NCI-H1417 (cell line): ENCODE data around the gene FRMPD2.
"Not testable (repeated sequence)": the region's sequence is repeated elsewhere in the genome, so short reads cannot be mapped to it uniquely, and the experiment has no call there.

Experiments
- DNase-seq, 3 experiments: peaks; one replicate each; lab custom pipeline; 2025; lab: John Stamatoyannopoulos, UW

The FRMPD2 gene

DNA sequence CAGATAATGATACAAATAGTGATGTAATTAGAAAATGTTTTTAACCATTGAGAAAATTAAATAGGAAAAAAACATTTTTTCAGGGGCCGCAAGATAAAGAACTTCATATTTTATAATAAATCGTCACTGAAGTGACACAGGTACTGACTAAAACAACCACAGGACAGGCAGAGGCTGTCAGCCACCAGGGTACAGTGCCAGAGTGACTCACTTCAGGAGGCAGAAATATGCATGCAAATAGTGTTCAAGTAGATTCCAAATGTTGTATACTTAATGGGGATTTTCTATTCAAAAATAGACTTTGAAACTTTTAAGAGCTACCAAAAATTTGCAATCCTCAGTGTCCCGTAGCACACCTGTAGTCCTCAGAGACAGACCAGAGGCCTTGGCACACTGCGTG, 68.6 kb downstream of the FRMPD2 start:
- DNase-seq: no peak

DNA sequence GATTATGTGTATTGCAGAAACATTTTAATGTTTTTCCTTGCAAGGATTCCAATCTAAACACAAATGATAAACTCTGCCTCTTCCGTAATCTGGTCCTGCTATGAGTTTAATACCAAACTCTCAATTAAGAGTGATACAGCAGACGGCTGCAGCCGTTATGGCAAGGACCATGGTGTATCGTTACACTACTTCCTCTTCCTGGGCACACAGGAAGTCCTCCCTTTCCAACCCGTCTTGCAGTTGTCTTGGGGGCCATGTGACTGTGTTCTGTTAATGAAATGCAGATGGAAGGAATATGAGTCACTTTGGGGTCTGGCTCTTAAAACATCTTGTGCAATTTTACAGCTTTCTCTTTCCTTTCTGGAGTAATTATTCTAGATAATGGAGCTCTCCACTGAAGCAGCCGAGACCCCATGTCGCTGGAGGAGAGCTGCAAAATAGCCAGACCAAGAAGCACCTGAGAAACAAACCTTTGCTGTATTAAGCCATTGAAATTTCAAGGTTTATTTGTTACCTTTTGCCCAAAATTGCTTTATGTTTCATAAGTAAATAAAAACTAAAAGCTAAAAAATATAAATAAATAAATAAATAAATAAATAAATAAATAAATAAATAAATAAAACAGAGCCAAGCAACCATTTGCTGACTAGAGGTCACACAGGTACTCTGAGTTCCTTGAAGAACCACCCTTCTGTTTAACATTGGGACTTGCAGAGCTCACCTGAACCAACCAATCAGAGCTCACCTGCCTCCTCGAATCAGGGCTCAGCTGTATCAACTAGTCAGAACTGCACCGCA, 74.7 kb downstream of the FRMPD2 start:
- no peak for DNase-seq

GRCh38 chr10:48197236-48197899, 77.1 kb downstream of the FRMPD2 start:
- DNase-seq: no peak

DNA sequence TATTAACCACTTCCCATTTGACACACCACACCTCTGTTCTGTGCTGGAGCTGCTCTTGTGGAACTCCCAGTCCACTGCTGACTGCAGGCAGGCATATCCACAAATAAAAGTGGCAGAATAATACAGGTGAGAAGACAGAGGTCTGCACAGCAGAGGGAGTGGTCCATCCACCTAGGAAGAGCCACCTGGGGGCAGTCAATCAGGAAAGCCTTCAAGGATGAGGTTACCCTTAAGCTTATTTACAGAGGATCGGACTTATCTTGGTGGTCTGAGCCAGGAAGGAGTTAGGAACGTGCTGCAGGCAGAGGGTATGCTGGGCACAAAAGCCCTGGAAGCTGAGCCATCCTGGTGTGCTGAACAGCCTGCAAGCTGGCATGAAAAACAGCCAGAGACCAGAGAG, 78.7 kb downstream of the FRMPD2 start:
- no peak for DNase-seq

- no peak for DNase-seq
Measured at GRCh38 chr10:48194830-48195229, 79.7 kb downstream of the FRMPD2 start.

GRCh38 chr10:48193556-48193955, 80.9 kb downstream of the FRMPD2 start:
- no peak for DNase-seq

DNA sequence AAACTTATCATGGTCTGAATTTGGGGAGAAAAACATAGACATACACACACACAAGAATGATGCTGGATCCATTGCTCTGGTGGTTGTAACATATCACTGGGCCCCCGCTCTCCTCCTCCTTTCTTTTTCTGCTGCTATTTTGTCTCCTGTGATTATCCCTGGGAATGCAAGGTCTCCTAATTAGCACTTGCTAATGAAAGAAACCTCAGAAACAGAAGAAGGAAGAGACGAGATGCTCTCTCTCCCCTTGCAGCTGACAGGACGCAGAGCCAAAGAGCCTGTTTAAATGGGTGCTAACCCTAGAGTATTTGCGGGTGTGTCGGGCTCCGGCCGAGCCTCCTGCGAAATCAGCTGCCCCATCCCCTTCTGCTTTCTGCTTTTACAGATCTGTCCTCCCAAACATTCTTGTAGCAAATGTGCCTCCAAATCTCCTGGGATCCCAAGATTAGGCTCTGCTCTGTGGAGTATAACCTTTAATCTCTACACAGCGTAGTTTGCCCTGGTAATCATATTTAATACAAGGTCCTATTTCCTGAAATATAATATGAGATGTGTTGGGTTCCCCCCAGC, 81.5 kb downstream of the FRMPD2 start:
- no peak for DNase-seq

- DNase-seq: peak in 2 of 3 experiments; percentile 3 to 25
Measured at GRCh38 chr10:48187713-48188485, 86.6 kb downstream of the FRMPD2 start.

GRCh38 chr10:48187126-48187525, 87.4 kb downstream of the FRMPD2 start:
- DNase-seq: no peak

DNA sequence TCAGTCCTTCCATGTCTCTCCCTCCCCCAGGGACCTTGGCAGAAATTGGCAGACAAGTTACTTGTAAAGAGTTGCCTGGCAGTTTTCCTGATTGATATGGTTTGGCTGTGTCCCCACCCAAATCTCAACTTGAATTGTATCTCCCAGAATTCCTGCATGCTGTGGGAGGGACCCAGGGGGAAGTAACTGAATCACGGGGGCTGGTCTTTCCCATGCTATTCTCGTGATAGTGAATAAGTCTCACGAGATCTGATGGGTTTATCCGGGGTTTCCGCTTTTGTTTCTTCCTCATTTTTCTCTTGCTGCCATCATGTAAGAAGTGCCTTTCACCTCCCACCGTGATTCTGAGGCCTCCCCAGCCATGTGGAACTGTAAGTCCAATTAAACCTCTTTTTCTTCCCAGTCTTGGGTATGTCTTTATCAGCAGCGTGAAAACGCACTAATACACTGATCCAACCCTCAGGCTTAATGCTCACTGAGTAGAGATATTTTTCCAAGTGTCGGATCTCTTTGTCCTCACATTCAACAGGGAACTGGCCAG, 88.2 kb downstream of the FRMPD2 start:
- not testable (repeated sequence) for DNase-seq

DNA sequence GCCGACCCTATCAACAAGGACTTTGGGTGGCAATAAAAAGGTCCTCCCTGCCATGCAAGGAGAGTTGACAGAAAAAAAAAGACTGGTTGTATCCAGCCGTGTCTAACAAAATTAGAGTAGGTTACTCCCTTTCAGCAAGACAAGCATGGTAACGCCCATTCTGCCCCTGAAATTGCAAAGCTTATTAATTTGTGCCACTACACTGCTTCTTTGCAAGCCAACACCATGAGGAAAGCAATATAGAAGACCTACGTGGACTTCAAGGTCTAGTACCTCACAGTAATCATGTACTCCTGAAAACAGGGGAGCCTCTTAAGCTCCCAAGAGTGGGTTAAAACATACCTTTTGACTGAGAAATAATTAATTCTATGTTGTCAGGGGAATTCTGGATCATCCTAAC, 90.3 kb downstream of the FRMPD2 start:
- DNase-seq: peak in 1 of 3 experiments; percentile 2

DNA sequence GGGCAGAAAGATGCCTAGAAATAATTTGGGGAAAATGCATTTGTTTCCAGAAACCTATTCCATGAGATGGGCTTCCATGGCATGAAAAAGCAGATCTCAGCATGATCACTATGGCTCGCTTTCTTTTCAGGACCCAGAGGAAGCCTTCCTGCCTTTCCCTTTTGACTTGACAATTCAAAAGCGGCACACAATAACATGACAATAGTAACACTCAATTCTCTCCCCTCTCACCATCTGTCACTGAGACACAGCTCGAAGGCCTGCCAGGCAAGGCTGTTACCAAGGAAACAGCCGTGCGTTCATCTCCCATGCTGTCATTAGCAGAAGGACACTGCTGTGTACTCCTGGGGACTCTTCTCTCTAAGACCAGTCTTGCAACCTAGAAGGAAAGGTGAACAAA, 101.8 kb downstream of the FRMPD2 start:
- peak; percentile 2 to 81 (median 43) for DNase-seq

GRCh38 chr10:48160670-48161069, 113.8 kb downstream of the FRMPD2 start:
- DNase-seq: not testable (repeated sequence)

GRCh38 chr10:48160163-48160562, 114.3 kb downstream of the FRMPD2 start:
- not testable (repeated sequence) for DNase-seq

GRCh38 chr10:48154211-48155140, 120.0 kb downstream of the FRMPD2 start:
- not testable (repeated sequence) for DNase-seq

DNA sequence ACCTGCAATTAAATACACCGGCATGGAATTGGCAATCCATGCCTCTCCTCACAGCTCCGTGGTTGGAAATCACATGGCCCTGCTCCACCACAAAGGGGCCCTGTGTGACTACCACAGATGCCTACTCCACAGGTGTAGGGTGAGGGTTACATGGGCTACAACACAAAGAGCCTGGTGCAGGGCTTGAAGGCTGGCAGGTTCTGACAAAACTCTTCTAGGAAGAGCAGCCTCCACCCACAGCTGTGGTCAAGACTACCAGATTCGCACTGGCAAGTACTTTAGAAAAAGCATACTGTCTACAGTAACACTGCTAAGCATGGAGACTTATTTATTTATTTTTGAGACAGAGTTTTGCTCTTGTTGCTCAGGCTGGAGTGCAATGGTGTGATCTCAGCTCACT, 126.9 kb downstream of the FRMPD2 start:
- not testable (repeated sequence) for DNase-seq

GRCh38 chr10:48143721-48144642, 130.5 kb downstream of the FRMPD2 start:
- not testable (repeated sequence) for DNase-seq

- DNase-seq: not testable (repeated sequence)
Measured at GRCh38 chr10:48140949-48141348, 133.5 kb downstream of the FRMPD2 start.

DNA sequence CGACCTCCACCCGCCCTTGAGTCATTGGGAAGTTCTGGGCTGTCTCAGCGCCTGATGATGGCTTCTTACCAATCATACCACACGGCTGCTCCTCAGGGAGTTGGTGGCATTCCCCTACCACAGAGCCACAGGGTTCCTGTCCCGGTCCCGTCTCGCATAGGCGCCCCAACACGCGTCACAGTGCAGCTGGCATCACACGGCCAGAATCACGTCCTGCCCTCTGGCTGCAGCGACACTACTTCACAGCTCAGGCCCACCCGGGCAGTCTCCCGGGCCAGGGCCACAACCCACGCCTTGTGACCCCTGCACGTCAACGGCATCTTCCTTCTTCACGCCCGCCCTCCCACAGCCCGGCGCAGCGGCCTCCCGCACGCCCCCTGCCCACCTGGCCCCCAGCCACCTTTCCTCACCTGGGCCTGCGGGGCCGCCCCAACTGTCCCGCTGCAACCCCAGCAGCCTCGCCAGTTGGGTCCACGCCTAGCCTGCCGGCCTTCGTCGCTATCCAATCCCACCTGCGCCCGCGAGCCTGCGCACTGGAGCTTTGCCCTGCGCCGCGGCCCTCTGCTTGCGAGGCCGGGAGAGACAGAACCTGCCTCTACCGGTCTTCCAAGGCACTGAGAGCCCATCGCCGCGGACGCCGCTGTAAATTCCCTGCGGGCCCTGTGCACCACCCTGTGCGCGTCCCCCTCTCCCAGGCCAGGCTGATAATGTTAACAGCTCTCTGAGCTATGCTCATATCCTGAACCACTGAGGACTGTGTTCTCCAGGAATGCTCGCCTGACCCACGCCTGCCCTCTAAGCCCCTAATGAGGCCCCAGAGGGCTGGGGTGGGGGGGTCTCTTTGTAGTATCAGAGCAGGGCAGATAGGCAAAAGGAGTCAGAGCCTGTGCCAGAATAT, 134.3 kb downstream of the FRMPD2 start:
- not testable (repeated sequence) for DNase-seq
